Testis (tissue), 3 donors: ENCODE data around the gene KIF16B. TPM values are rescaled to one million over a fixed set of nuclear protein-coding genes. Genes with fewer than 3 reads are reported as not detected.

ENCODE experiments used
- DNase-seq: peaks from one replicate; pipeline ENCODE4 v3.0.0-alpha.2; 2019
- H3K27ac ChIP-seq, 2 donors: fragments of 200-600 bp; sonication (generic); one replicate each; pipeline ENCODE4 v1.5.1; 2019
- H3K27me3 ChIP-seq: fragments of 200-600 bp; sonication (generic); one replicate; pipeline ENCODE4 v1.5.1; 2019
- H3K36me3 ChIP-seq: fragments of 200-600 bp; sonication (generic); one replicate; pipeline ENCODE4 v1.5.1; 2017; ENCODE audit warnings: low read depth; ENCODE audit errors: missing control alignments
- H3K4me1 ChIP-seq: fragments of 200-600 bp; sonication (generic); one replicate; pipeline ENCODE4 v1.5.1; 2019
- H3K4me3 ChIP-seq, 2 donors: fragments of 200-600 bp; sonication (generic); one replicate each; pipeline ENCODE4 v1.5.1; 2017 to 2019
- H3K9me3 ChIP-seq: fragments of 200-600 bp; sonication (generic); one replicate; pipeline ENCODE4 v1.5.1; 2017
- POLR2A ChIP-seq: fragments of 450-650 bp; IDR thresholded peaks from one replicate; pipeline ENCODE4 v1.6.1; 2017; ENCODE audit warnings: antibody characterized with exemption, mild to moderate bottlenecking, moderate library complexity
- WGBS, 2 donors: methylation state at CpG; one replicate each; pipeline ENCODE4 v1.1.5; 2018; 5-methylcytosine and 5-hydroxymethylcytosine counted together
- intact Hi-C: fragments of 100-400 bp; cut with DNase I; formaldehyde crosslinking; loops from one replicate; pipeline ENCODE4 v1.15.1; 2023; ENCODE audit warnings: low total_unique reads
- polyA plus RNA-seq: library from polyadenylated mRNA; stranded (reverse); fragments of 350-450 nt; fragmentation: Illumina TruSeq; extraction: RNeasy Lipid Tissue Mini Kit (QIAGEN cat#74804); gene quantifications from one replicate; pipeline ENCODE4 v1.2.3, GENCODE V29; 2014; ENCODE audit warnings: low read depth, low replicate concordance; ENCODE audit not compliant: insufficient read depth
- total RNA-seq, 2 donors: library from RNA; depleted of rRNA; stranded (reverse); fragments of >200 nt; gene quantifications; one replicate each; pipeline ENCODE4 v1.2.3, GENCODE V29; 2016
- TF ChIP-seq, protein P1 (sequence below), 3 experiments: fragments of 450-650 bp in 2 of 3; fragments of 200-600 bp in 1 of 3; sonication (generic) in 1 of 3; IDR thresholded peaks; one replicate each; pipeline ENCODE4 v1.5.1; 2016 to 2019; ENCODE audit warnings: antibody characterized with exemption in 3 of 3, mild to moderate bottlenecking in 2 of 3, moderate library complexity in 1 of 3

Gene KIF16B
- total and polyA plus RNA-seq, 3 donors from 2014 or later = 10.2 to 25.5 (median 22.3) TPM

GRCh38 chr20:16284385-16285100 is 288.7 kb downstream of the KIF16B start:
- no peak overlapping the region for H3K27ac ChIP-seq
- TF ChIP-seq POLR2A = no peak
- TF ChIP-seq, protein P1, sequence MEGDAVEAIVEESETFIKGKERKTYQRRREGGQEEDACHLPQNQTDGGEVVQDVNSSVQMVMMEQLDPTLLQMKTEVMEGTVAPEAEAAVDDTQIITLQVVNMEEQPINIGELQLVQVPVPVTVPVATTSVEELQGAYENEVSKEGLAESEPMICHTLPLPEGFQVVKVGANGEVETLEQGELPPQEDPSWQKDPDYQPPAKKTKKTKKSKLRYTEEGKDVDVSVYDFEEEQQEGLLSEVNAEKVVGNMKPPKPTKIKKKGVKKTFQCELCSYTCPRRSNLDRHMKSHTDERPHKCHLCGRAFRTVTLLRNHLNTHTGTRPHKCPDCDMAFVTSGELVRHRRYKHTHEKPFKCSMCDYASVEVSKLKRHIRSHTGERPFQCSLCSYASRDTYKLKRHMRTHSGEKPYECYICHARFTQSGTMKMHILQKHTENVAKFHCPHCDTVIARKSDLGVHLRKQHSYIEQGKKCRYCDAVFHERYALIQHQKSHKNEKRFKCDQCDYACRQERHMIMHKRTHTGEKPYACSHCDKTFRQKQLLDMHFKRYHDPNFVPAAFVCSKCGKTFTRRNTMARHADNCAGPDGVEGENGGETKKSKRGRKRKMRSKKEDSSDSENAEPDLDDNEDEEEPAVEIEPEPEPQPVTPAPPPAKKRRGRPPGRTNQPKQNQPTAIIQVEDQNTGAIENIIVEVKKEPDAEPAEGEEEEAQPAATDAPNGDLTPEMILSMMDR (IDR thresholded peaks at IDR 0.05) = no peak
- intact Hi-C loops = no loop called here

GRCh38 chr20:16283978-16284377 is 289.3 kb downstream of the KIF16B start:
- no peak overlapping the region for H3K4me3 ChIP-seq
- H3K27me3 ChIP-seq = no peaks in the 10 kb centered on the region
- DNase-seq = peak; percentile 28
- no peak overlapping the region for H3K27ac ChIP-seq
- peaks cover 8% of the 10 kb centered on the region for H3K4me1 ChIP-seq
- TF ChIP-seq POLR2A = no peak
- TF ChIP-seq, protein P1 (IDR thresholded peaks at IDR 0.05) = no peak
- intact Hi-C loops = no loop called here
- no peaks in the 10 kb centered on the region for H3K36me3 ChIP-seq
- 74 to 79% methylated on average over 3 to 5 of the region's 5 CpGs for WGBS, 2 donors
- H3K9me3 ChIP-seq = no peaks in the 10 kb centered on the region

More at GRCh38 chr20:16284385-16285100, 288.7 kb downstream of the KIF16B start:
- no peaks in the 10 kb centered on the region for H3K9me3 ChIP-seq
- no peak for DNase-seq
- no peaks in the 10 kb centered on the region for H3K27me3 ChIP-seq
- H3K4me1 ChIP-seq = peaks cover 8% of the 10 kb centered on the region
- H3K36me3 ChIP-seq = no peaks in the 10 kb centered on the region
- 68 to 72% methylated on average over 15 of the region's 15 CpGs for WGBS, 2 donors
- H3K4me3 ChIP-seq = no peak overlapping the region

DNA sequence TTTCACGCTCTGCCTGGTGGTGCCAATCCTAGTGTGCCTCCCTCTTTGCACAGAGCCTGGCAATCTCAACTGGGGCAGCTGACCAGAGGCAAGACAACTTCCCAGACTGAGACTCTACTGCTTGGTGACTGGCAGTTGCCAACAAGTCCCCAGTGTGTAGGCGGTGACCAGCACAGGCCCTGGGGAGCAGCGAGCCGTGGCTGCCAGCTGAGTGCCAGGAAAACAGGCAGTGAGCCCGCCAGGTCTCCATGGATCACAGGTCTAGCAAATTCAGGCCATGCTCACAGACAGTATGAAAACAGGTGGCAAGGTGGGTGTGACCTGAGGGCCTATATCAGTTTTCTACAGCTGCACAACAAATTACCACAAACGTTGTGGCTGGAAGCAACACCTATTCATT is 289.9 kb downstream of the KIF16B start:
- intact Hi-C loops = no loop called here
- Histone ChIP-seq H3K9me3 (no peaks in the 10 kb centered on the region), H3K36me3 (no peaks in the 10 kb centered on the region), H3K4me1 (peaks cover 8% of the 10 kb centered on the region), H3K4me3 (no peak overlapping the region), H3K27ac (no peak overlapping the region), H3K27me3 (no peaks in the 10 kb centered on the region)
- no peak for DNase-seq
- TF ChIP-seq, protein P1 (IDR thresholded peaks at IDR 0.05) = no peak
- TF ChIP-seq POLR2A = no peak
- 86 to 94% methylated on average over 1 to 6 of the region's 6 CpGs for WGBS, 2 donors

DNA sequence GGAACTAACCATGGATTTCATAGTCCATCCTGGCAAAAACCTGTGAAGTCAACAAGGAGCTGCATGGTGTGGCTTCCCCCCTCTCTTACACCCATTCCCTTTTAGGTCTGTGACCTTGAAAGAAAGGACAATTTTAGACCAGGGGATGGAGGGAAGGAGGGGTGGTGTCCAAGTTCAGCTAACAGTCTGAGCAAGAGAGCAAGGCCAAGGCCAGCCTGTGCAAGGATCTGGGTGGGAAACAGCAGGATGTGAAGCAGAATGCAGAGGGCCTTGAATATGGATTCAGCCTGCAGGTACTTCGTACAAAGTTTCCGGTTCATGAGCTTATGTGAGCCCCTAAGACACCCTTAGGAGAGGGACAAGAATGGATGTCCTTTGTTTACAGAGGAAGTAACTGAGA is 293.0 kb downstream of the KIF16B start:
- TF ChIP-seq POLR2A = no peak
- TF ChIP-seq, protein P1 (IDR thresholded peaks at IDR 0.05) = no peak
- peak; percentile 35 for DNase-seq

GRCh38 chr20:16279320-16279719 is 293.9 kb downstream of the KIF16B start:
- WGBS, 2 donors = 86 to 96% methylated on average over 5 of the region's 5 CpGs
- Histone ChIP-seq H3K36me3 (no peaks in the 10 kb centered on the region), H3K9me3 (no peaks in the 10 kb centered on the region), H3K4me1 (peaks cover 8% of the 10 kb centered on the region), H3K27ac (no peak overlapping the region), H3K27me3 (no peaks in the 10 kb centered on the region), H3K4me3 (no peak overlapping the region)
- DNase-seq = no peak
- no peak for TF ChIP-seq POLR2A
- TF ChIP-seq, protein P1 (IDR thresholded peaks at IDR 0.05) = no peak
- intact Hi-C loops = no loop called here

More for the DNA sequence above, 293.0 kb downstream of the KIF16B start:
- Histone ChIP-seq H3K27ac (no peak overlapping the region), H3K9me3 (no peaks in the 10 kb centered on the region), H3K4me3 (no peak overlapping the region), H3K4me1 (peaks cover 8% of the 10 kb centered on the region), H3K36me3 (no peaks in the 10 kb centered on the region), H3K27me3 (no peaks in the 10 kb centered on the region)
- intact Hi-C loops = no loop called here
- WGBS, 2 donors = 67 to 70% methylated on average over 2 of the region's 2 CpGs
